ENCODE measurements around the gene PRDM16.

PRDM16 gene

DNA sequence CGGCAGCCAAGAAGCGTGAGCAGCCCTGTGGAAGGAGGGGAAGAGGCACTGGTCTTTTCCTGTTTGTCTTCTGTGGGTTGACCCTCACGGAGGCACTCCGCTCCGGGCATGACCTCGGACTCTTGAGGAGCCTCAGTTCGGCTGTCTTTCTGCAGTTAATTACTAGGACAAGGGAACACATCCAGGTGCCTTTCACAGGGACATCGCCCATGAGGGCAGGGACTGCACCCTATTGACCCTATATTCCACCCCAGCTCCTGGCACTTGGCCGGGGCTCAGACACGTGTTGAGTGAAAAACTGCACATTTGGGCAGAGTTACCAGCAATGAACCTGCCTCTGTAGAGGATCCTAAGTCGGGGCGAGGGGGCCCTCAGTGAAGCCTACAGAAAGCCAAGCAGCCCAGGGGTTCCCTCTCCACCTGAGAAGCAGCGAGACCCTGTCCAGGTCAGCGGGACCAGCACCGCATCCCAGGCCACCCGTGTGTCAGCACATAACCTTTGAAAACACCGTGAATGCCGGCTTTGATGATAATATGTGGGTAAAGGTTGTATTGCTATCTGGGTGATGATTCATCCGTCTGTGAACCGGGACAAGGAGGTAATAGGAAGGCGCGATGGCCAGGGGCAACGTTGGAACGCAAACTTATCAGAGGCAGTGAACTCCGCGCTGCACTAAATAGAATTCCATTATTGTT lies 224.0 kb downstream of the PRDM16 start:
- DNase-seq = no peak

DNA sequence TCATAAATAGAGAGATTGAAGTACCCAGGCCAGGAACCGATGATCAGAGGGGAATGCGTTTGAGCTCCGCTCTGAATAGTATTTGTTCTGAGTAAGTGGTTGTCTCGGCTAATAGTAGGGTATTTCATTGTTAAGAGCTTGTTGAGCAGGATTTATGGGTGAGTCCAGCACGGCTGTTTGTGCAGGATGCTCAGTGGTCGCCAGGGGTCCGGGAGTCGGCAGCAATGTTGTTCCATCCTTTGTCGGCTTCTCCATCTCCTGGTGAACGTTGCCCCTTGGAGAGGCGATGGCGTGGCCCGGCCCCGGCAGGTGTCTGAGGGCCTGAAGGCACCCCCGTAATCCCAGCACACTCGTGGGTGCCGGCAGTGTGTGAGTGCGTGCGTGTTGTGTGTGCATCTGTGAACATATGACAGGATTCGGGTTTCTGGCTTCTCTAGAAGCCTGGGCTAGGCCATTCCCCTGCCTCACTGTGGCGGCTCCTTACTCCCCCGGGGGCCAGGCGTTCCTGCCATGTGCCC lies 224.6 kb downstream of the PRDM16 start:
- no peak for DNase-seq

- DNase-seq = no peak
Observed at GRCh38 chr1:3294450-3294849, 225.4 kb downstream of the PRDM16 start.

DNA sequence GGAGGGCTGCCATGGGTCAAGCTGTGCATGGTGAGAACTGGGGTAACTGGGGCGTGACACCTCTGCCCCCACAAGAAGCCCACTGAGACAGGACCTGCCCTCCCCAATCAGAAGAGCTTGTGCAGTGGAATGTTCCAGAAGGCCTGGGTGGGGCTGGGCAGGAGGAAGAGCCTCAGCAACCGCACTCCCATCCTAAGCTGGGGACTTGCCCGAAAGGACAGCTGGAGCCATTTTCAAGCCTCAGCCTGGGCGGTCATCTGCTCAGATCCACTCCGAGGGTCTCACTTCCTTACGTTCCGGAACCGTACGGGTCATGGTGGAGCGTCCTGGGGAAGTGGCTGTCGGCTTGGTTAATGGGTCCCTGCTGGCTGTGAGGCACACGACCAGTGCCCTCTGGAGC lies 226.8 kb downstream of the PRDM16 start:
- no peak for DNase-seq

DNA sequence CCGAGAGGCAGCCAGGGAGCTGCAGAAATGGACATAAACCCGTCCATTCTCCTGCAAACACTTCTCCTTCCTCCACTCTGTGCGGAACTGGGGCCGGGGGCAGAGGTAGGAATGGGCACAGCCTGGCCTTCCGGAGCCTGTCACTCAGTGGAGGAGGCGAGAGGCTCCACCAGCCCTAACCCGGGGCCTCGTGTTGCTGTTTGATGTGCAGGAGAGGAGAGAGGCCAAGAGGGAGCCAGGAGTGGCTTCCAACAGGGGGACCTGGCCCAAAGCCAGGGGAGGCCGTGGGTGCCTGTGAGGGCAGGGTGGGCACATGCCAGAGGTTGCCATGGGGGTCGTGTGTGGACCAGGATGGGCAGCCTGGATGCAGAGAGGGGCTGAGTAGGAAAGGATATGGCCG lies 227.3 kb downstream of the PRDM16 start:
- no peak for DNase-seq

DNA sequence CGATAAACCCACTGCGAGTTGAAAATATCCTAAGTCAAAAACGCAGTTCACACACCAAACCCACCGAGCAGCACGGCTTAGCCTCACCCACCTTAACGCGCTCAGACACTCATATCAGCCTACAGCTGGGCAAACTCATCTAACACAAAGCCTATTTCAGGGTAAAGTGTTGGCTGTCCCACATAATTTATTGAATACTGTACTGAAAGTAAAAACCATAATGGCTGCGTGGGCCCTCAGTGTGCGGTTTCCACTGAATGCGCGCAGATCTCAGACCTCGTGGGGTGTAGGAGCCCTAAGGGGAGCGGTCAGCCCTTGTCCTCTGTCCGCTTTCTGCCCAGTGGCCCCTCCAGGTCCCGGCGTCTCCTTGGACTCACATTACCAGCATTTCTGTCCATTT lies 227.8 kb downstream of the PRDM16 start:
- DNase-seq = no peak

DNA sequence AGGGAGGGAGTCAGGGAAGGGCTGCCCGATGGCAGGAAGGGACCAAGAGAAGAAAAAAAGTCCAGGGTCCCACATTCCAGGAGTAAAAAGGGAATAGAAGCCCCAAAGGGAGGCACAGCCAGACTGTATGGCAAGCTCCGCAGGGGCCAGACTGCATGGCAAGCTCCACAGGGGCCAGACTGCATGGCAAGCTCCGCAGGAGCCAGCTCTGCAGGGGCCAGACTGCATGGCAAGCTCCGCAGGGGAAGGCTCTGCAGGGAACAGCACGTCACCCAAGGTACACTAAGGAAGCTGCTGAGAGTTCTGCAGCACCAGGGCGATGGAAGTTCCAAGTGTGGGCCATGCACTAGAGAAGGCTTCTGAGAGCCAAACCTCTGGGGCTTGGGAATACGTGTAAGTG lies 228.8 kb downstream of the PRDM16 start:
- no peak for DNase-seq

DNA sequence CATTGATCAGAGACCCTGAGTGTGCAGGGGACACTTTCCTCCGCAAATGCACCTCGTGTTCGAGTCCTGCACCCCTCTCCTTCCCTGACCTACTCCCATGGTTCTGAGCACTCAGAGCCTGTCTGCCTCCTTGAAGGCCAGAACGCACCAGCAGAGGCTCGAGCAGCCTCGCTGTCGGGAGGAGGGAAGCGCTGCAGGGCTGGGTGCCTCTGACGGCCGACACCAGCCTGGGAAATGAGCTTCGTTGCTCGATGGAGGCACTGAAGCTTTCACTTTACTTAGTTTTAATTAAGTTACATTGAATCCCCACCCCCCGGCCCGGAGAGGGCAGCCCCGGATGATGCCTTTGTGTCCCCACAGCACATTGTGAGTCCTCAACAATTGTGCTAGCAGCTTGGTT lies 229.2 kb downstream of the PRDM16 start:
- DNase-seq = no peak

- DNase-seq = no peak
Observed at GRCh38 chr1:3304246-3304645, 235.2 kb downstream of the PRDM16 start.

DNA sequence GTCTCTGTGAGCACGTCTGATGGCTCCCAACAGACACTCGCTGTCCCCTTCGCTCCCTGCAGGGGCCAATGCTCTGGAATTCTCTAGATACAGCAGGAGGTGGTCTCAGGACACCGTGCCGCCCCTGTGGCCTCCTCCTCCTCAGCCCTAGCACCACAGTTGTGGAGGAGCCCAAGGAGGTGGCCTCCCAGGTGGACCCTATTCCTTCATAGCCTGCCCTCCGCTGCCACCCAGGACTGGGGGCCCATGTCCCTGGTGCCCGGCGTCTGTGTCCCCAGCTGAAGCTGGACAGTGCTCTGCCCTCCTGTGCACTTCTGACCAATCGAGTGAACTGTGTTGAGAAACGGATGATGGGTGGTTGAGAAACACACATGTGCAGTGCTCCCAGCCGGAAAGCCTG lies 235.7 kb downstream of the PRDM16 start:
- DNase-seq = no peak

- no peak for DNase-seq
Observed at GRCh38 chr1:3305156-3305555, 236.2 kb downstream of the PRDM16 start.

- DNase-seq = no peak
Observed at GRCh38 chr1:3306583-3307291, 237.7 kb downstream of the PRDM16 start.

DNA sequence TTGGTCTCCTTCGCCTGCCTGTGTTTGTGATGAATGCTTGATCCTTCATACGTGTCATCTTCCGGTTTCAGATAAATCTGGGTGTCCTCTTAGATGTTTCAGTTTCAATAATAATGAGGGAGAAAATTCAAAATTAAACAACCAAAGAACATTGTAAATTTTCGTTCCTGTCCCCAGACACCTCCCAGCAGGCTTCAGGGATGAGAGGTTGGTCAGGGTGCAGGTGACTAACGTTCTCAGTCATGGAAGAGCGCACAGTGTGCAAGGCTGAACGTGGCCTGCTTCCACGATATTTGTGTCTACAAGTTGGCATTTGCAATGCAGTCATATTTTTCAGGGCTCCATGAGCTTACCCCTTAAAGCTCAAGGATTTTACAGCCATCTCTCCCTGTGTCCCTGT lies 238.4 kb downstream of the PRDM16 start:
- DNase-seq = no peak

- no peak for DNase-seq
Observed at GRCh38 chr1:3308053-3308452, 239.1 kb downstream of the PRDM16 start.

- no peak for DNase-seq
Observed at GRCh38 chr1:3310718-3311400, 241.9 kb downstream of the PRDM16 start.

DNA sequence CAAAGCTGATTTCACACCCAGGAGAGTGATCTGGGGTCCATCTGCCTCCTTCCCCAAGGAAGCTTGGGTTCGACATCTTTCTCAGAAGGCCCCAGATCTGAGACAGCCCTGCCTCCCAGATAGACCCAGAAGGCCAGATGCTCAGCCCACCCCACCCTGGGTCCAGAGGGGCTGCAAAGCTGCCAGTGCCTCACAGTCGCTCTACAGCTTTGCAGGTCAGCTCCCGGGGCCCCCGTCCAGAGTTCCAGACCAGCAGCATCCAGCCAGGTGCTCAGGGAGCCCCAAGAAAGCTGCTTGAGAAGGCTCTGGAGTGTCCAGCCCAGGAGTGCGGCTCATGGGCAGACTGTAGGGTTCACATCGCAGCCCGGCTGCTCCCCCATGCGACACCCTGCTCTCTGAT lies 242.7 kb downstream of the PRDM16 start:
- DNase-seq = no peak

GRCh38 chr1:3312310-3312897 lies 243.4 kb downstream of the PRDM16 start:
- no peak for DNase-seq

DNA sequence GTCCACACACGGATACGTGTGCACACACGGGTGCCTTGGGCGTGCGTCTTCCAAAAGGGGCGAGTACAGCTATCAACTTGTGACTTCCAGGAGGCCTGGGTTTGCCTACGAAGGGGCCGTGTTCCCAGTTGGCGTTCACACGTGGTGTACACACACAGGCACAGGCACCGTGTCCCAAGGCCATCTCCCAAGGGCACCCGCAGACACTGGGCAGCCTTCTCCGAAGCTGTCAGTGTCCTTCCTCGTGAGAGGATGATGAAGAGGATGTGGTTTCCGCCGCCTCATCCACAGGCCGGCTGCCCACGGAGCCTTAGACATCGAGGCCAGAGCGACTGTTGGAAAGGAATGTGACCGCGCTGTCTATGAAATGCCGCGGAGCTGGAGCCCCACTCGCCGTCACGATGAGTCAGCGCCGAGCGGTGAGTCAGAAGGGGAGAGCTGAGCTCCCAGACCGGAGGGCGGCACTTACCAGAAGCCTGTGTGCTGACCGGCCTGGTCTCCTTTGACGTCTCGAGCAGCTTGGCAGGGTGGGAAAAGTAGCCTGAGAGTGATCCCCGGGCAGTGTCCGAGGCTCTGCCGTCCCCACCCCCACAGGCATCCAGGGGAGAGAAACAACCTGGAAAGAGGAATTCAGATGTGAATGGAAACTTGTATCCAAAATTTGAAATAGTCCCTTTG lies 244.0 kb downstream of the PRDM16 start:
- DNase-seq = no peak

- DNase-seq = no peak
Observed at GRCh38 chr1:3313576-3313950, 244.6 kb downstream of the PRDM16 start.

- no peak for DNase-seq
Observed at GRCh38 chr1:3314491-3315381, 245.7 kb downstream of the PRDM16 start.

DNA sequence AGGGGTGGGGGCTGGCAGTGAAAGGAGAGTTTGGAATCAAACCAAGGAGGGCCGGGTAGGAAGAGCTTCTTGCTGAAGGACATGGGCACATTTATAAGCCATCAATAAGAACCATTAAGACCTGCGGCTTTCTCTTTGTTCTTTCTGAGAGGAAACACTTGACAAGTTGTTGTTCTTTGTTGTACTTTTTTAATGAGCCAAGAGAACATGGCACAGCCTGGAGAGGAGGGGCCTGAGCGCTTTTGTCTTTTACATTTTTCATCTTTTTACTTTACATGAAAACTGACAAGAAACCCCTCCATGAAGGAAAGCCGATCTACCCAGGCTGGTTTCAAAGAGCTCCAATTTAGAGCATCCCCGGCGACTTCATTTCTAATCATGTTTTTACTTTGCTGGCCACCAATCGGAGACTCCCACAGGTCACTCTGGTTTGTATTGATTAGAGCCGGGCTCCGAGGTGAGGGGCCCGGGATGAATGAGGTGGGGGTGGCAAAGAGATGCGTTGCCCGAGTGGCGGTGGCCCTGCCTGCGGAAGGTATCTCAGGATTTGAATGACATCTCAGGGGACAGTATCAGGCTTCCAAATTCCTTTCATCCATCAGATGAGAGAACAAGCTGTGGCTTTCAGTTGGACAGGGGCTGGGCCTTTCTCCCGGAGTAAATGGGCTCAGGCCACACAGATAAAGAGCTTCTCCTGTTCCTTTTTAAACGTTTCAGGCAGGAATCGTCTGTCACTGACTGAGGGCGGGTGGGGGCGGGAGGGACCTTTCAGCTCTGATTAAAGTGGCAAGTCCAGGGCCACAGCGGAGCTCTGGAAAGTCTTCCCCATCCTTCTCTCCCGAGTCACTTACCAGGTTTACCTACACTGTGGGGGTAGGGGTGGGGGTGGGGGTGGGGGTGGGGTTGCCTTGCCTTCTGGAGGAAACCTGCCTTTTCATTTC lies 246.7 kb downstream of the PRDM16 start:
- no peak for DNase-seq
